ENCODE data around the gene GNB1. TPM values are rescaled to one million over a fixed set of nuclear protein-coding genes. Genes with fewer than 3 reads are reported as not detected.

Gene GNB1
- total and polyA plus RNA-seq, 10 of the 15 experiments (the other 5 are each of a cell fraction or from before 2014, with no cell fraction given): 23.0 to 392 (median 93.9) TPM

DNA sequence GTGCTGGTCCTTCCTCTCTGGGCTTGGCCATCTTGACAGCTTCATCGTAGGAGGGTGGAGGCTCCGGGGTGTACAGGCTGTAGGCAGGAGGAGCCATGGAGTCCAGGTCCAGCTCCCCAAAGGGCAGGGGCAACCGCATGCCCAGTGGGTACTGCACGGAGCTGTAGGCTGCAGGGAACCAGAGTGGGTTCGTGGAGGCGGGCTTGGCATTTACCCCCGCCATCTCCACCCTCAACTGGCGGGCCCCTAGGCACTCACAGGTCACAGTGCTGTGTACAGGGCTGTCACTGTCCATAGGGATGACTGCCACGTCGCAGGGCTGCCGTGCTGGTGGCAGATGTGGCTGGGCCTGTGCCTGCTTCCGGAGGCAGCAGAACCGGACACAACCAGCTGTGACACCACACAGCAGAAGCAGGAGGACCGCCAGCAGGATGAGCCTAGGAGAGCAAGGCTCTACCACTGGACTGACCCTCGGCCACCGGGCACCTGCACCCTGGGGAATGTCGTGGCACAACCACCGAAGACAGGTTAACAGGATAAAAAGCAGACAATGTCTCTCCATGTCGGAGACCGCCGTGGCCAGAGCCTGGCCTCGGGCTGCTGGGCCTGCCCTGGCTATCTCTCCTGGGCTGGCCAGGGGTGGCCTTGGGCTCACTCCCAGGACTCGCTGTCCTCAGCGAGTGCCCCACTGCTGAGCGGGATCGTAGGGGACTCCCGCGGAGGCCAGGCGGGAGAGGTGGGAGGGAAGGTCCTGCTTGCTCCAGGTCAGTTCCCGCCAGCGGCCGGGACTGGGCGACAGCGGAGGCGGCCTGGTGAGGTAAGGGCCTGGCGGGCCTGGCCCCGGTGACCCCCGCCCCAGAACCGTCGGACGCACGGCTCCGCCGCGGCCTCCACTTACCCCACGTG lies 27.4 kb upstream of the GNB1 start:
- FAIRE-seq: no peak
- Histone ChIP-seq H3K27me3 (replicated peaks in 1 of 2; ENCODE audit: control insufficient read depth in 2 of 2, insufficient read depth in 2 of 2, low read length in 1 of 2) (peaks cover 0 to 2% of the 10 kb centered on the region in 2 experiments; a peak in 1 of 4 replicates), H3K9ac (ENCODE audit: control insufficient read depth, insufficient read depth, low read length) (no peak overlapping the region), H3K36me3 (ENCODE audit: control insufficient read depth in 2 of 2, insufficient read depth in 2 of 2, low read length in 1 of 2) (no peaks in the 10 kb centered on the region), H3K27ac (ENCODE audit: control insufficient read depth, insufficient read depth) (no peak overlapping the region), H3K4me1 (ENCODE audit: control insufficient read depth, insufficient read depth, low read length) (peaks cover 7% of the 10 kb centered on the region), H4K20me1 (ENCODE audit: control insufficient read depth, insufficient read depth) (no peaks in the 10 kb centered on the region), H2AFZ (ENCODE audit: control insufficient read depth, low read depth, low read length) (peak overlapping the region; percentile 78; the same call in 1 of the 2 replicates), H3K79me2 (ENCODE audit: control insufficient read depth, insufficient read depth, low read length) (no peaks in the 10 kb centered on the region), H3K4me3 (peak overlapping the region; percentile 60; the same call in 1 of the 2 replicates), H3K9me3 (replicated peaks; ENCODE audit: control insufficient read depth, insufficient read depth, low read length) (no peaks in the 10 kb centered on the region), H3K4me2 (ENCODE audit: control insufficient read depth, insufficient read depth) (peak overlapping the region; percentile 98)
- DNase-seq (ENCODE audit: low read depth, low spot score): no peak
- in situ Hi-C loops (cut with MboI): no loop called here
- BruUV-seq (replicated peaks): no TSS peak
- intact Hi-C loops (cut with micrococcal nuclease; ENCODE audit: unreplicated experiment): no loop called here
- CTCF ChIA-PET: no interaction called here
- POLR2A ChIA-PET: no interaction called here
- no peak for ATAC-seq
- RAD21 ChIA-PET (ENCODE audit: unreplicated experiment): no interaction called here
- SMC1A ChIA-PET (ENCODE audit: uncharacterized antibody, unreplicated experiment): no interaction called here
- 58% methylated on average over 46 of the region's 46 CpGs for WGBS (ENCODE audit: insufficient coverage, insufficient replicate concordance, low lambda C conversion rate, missing lambda C conversion rate)
- TF ChIP-seq SREBF2 (IDR thresholded peaks at IDR 0.05; ENCODE audit: low read length) (no peak), ZNF622 (IDR thresholded peaks at IDR 0.05) (no peak), SUZ12 (IDR thresholded peaks at IDR 0.05; ENCODE audit: unreplicated experiment) (no peak), SIN3A (IDR thresholded peaks at IDR 0.05; ENCODE audit: low read depth, low read length) (no peak), BHLHE40 (IDR thresholded peaks at IDR 0.05; ENCODE audit: borderline replicate concordance in 1 of 2, low read depth in 2 of 2, low read length in 1 of 2) (no peak), BACH1 (IDR thresholded peaks at IDR 0.05; ENCODE audit: borderline replicate concordance) (no peak), NFXL1 (IDR thresholded peaks at IDR 0.05; ENCODE audit: borderline replicate concordance) (no peak), SMAD1 (IDR thresholded peaks at IDR 0.05; ENCODE audit: low read depth, partially characterized antibody) (no peak), CEBPB (IDR thresholded peaks at IDR 0.05; ENCODE audit: borderline replicate concordance in 1 of 2, low read depth in 2 of 2, low read length in 2 of 2) (no peak), NR2F1 (conservative IDR thresholded peaks at IDR 0.05) (no peak), HDAC6 (IDR thresholded peaks at IDR 0.05; ENCODE audit: unreplicated experiment) (no peak)
- TF ChIP-seq, protein P1, sequence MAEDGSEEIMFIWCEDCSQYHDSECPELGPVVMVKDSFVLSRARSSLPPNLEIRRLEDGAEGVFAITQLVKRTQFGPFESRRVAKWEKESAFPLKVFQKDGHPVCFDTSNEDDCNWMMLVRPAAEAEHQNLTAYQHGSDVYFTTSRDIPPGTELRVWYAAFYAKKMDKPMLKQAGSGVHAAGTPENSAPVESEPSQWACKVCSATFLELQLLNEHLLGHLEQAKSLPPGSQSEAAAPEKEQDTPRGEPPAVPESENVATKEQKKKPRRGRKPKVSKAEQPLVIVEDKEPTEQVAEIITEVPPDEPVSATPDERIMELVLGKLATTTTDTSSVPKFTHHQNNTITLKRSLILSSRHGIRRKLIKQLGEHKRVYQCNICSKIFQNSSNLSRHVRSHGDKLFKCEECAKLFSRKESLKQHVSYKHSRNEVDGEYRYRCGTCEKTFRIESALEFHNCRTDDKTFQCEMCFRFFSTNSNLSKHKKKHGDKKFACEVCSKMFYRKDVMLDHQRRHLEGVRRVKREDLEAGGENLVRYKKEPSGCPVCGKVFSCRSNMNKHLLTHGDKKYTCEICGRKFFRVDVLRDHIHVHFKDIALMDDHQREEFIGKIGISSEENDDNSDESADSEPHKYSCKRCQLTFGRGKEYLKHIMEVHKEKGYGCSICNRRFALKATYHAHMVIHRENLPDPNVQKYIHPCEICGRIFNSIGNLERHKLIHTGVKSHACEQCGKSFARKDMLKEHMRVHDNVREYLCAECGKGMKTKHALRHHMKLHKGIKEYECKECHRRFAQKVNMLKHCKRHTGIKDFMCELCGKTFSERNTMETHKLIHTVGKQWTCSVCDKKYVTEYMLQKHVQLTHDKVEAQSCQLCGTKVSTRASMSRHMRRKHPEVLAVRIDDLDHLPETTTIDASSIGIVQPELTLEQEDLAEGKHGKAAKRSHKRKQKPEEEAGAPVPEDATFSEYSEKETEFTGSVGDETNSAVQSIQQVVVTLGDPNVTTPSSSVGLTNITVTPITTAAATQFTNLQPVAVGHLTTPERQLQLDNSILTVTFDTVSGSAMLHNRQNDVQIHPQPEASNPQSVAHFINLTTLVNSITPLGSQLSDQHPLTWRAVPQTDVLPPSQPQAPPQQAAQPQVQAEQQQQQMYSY (CRISPR knock-in tag; IDR thresholded peaks at IDR 0.05): no peak
- TF ChIP-seq, protein P2, sequence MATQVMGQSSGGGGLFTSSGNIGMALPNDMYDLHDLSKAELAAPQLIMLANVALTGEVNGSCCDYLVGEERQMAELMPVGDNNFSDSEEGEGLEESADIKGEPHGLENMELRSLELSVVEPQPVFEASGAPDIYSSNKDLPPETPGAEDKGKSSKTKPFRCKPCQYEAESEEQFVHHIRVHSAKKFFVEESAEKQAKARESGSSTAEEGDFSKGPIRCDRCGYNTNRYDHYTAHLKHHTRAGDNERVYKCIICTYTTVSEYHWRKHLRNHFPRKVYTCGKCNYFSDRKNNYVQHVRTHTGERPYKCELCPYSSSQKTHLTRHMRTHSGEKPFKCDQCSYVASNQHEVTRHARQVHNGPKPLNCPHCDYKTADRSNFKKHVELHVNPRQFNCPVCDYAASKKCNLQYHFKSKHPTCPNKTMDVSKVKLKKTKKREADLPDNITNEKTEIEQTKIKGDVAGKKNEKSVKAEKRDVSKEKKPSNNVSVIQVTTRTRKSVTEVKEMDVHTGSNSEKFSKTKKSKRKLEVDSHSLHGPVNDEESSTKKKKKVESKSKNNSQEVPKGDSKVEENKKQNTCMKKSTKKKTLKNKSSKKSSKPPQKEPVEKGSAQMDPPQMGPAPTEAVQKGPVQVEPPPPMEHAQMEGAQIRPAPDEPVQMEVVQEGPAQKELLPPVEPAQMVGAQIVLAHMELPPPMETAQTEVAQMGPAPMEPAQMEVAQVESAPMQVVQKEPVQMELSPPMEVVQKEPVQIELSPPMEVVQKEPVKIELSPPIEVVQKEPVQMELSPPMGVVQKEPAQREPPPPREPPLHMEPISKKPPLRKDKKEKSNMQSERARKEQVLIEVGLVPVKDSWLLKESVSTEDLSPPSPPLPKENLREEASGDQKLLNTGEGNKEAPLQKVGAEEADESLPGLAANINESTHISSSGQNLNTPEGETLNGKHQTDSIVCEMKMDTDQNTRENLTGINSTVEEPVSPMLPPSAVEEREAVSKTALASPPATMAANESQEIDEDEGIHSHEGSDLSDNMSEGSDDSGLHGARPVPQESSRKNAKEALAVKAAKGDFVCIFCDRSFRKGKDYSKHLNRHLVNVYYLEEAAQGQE (IDR thresholded peaks at IDR 0.05; ENCODE audit: low read depth, low read length): no peak

Measured in GM12878 (cell line).